Activated T-cell treated with anti-CD3 and anti-CD28 coated beads, Interleukin-2, amount 50 U/mL, for 1 hour (primary cell): ENCODE data around the gene MSH3.

ENCODE experiments used
- DNase-seq: peaks from one replicate; pipeline ENCODE4 v3.0.0-alpha.2; 2020

MSH3 gene

GRCh38 chr5:80919678-80920196, 265.3 kb downstream of the MSH3 start:
- no peak for DNase-seq

DNA sequence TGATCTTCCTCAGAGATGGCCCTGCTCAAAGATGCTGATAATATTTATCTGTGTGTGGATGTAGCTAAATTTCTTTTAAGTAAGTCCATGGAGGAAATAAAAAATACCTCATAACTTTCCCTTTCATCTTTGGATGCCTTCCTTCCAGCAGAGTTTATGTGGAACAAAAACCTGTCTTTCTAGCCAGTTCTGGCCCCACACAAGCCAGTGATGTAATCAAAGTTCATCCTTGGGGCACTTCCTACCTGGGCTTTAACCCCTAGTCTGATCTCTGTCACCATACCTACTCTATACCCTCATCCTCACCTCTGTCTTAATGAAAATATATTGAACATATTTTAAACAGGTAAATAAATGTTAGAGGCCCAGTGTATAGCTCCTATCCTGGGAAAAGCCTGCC, 265.9 kb downstream of the MSH3 start:
- DNase-seq, result no peak

DNA sequence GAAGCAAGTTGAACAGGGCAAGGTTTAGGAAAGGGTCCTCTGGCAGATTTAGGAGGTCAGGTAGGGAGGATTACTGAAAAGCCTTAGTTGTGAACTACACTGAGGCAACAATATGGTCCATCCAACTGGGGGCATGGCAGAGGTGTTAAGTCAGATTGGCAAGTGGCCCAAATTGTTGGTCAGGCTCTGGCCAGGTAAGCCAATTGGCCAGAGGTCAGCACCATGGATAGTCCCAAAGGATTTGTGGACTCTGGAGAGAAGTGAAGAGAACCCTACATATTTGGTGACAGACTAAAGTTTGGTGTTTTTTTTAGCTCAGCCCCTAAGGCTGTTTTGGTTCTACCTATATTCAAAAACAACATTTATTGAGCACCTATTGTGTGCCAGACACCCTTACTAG, 266.6 kb downstream of the MSH3 start:
- DNase-seq, result no peak

DNA sequence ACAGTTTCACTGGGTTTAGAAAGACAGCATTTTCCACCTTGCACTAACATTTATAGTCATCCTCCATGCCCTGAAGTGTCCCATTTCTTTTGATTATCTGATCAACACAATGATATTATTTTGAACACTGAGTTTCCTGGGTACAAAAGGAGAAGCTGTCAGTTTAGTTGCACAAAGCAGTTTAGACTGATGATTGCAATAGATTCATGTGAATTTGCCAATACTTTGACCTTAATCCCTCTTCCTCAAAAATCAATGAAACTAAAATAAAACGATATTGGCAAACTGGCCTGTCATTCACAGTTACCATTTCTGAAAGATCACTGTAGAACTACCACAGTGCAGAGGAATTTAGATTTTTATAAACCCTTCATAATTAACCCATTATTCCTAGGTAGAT, 271.5 kb downstream of the MSH3 start:
- DNase-seq, result no peak
